H9 (cell line): Measurements from ENCODE around the gene ZNF526. TPM values are rescaled to one million over a fixed set of nuclear protein-coding genes. Genes with fewer than 3 reads are reported as not detected.

Experiments
- DNase-seq: peaks from one replicate; pipeline ENCODE4 v3.0.0-alpha.2; 2017
- H2AFZ ChIP-seq: one replicate; pipeline ENCODE4 v1.6.1; 2013; ENCODE audit warnings: mild to moderate bottlenecking, low read length, control low read depth, moderate library complexity
- H2AK5ac ChIP-seq: 2 replicates; pipeline ENCODE4 v1.6.1; 2013; ENCODE audit warnings: low read length, control low read depth, mixed read lengths; ENCODE audit not compliant: insufficient read length
- H2BK120ac ChIP-seq: one replicate; pipeline ENCODE4 v1.6.1; 2013; ENCODE audit warnings: low read depth, mild to moderate bottlenecking, low read length, control low read depth, inconsistent platforms; ENCODE audit not compliant: poor library complexity, severe bottlenecking
- H2BK12ac ChIP-seq: 2 replicates; pipeline ENCODE4 v1.6.1; 2013; ENCODE audit warnings: low read length, control low read depth, mixed read lengths, low read depth; ENCODE audit not compliant: insufficient read length
- H2BK15ac ChIP-seq: 2 replicates; pipeline ENCODE4 v1.6.1; 2013; ENCODE audit warnings: low read depth, low read length, control low read depth
- H2BK20ac ChIP-seq: one replicate; pipeline ENCODE4 v1.6.1; 2013; ENCODE audit warnings: low read depth, mild to moderate bottlenecking, low read length, control low read depth, inconsistent platforms; ENCODE audit not compliant: poor library complexity, severe bottlenecking
- H2BK5ac ChIP-seq: 2 replicates; pipeline ENCODE4 v1.6.1; 2013; ENCODE audit warnings: low read length, control low read depth, mixed read lengths; ENCODE audit not compliant: insufficient read length
- H3K14ac ChIP-seq: 2 replicates; pipeline ENCODE4 v1.6.1; 2013; ENCODE audit warnings: low read length, control low read depth; ENCODE audit not compliant: insufficient read depth
- H3K18ac ChIP-seq: 2 replicates; pipeline ENCODE4 v1.6.1; 2013; ENCODE audit warnings: low read depth, mild to moderate bottlenecking, mixed read lengths, low read length, control low read depth; ENCODE audit not compliant: insufficient read length
- H3K23ac ChIP-seq: 2 replicates; pipeline ENCODE4 v1.6.1; 2013; ENCODE audit warnings: low read length, control low read depth, mixed read lengths, low read depth; ENCODE audit not compliant: insufficient read length
- H3K23me2 ChIP-seq: 2 replicates; pipeline ENCODE4 v1.6.1; 2013; ENCODE audit warnings: low read depth, mild to moderate bottlenecking, mixed read lengths, low read length, control low read depth; ENCODE audit not compliant: insufficient read length, poor library complexity, severe bottlenecking
- H3K27ac ChIP-seq: 2 replicates; pipeline ENCODE4 v1.5.1; 2013; ENCODE audit warnings: low read length, control low read depth, mixed read lengths, low read depth; ENCODE audit not compliant: insufficient read length
- H3K27me3 ChIP-seq: 2 replicates; pipeline ENCODE4 v1.6.1; 2013; ENCODE audit warnings: low read length, control low read depth, inconsistent platforms; ENCODE audit not compliant: insufficient read depth
- H3K4ac ChIP-seq: 2 replicates; pipeline ENCODE4 v1.6.1; 2013; ENCODE audit warnings: low read depth, mild to moderate bottlenecking, control low read depth, inconsistent platforms, low read length, moderate library complexity
- H3K4me1 ChIP-seq: 2 replicates; pipeline ENCODE4 v1.6.1; 2013; ENCODE audit warnings: low read length, control low read depth, inconsistent platforms; ENCODE audit not compliant: insufficient read depth
- H3K4me2 ChIP-seq: 2 replicates; pipeline ENCODE4 v1.6.1; 2013; ENCODE audit warnings: low read length, control low read depth, mixed read lengths; ENCODE audit not compliant: insufficient read length, insufficient read depth
- H3K56ac ChIP-seq: 2 replicates; pipeline ENCODE4 v1.6.1; 2013; ENCODE audit warnings: low read depth, mild to moderate bottlenecking, mixed read lengths, low read length, control low read depth; ENCODE audit not compliant: insufficient read length
- H3K79me1 ChIP-seq: 2 replicates; pipeline ENCODE4 v1.6.1; 2013; ENCODE audit warnings: low read depth, mild to moderate bottlenecking, moderate library complexity, low read length, control low read depth, inconsistent platforms; ENCODE audit not compliant: insufficient read depth, poor library complexity, severe bottlenecking
- H3K79me2 ChIP-seq: 2 replicates; pipeline ENCODE4 v1.6.1; 2013; ENCODE audit warnings: low read length, control low read depth, inconsistent platforms; ENCODE audit not compliant: insufficient read depth
- H3K9ac ChIP-seq: 2 replicates; pipeline ENCODE4 v1.6.1; 2013; ENCODE audit warnings: low read length, control low read depth, mixed read lengths; ENCODE audit not compliant: insufficient read length; ENCODE audit errors: extremely low read depth
- H3K9me3 ChIP-seq: one replicate; pipeline ENCODE4 v1.6.1; 2013; ENCODE audit warnings: low read depth, low read length, inconsistent platforms; ENCODE audit not compliant: control insufficient read depth
- H3T11ph ChIP-seq: one replicate; pipeline ENCODE4 v1.6.1; 2013; ENCODE audit warnings: mild to moderate bottlenecking, low read length, control low read depth, inconsistent platforms
- H4K20me1 ChIP-seq: one replicate; pipeline ENCODE4 v1.6.1; 2013; ENCODE audit not compliant: control insufficient read depth, insufficient read length, insufficient read depth
- H4K5ac ChIP-seq: 2 replicates; pipeline ENCODE4 v1.6.1; 2013; ENCODE audit warnings: low read depth, mild to moderate bottlenecking, mixed read lengths, low read length, control low read depth; ENCODE audit not compliant: insufficient read length
- H4K8ac ChIP-seq: replicated peaks from 2 replicates; pipeline ENCODE4 v1.6.1; 2013; ENCODE audit warnings: low read length, control low read depth, mixed read lengths, low read depth; ENCODE audit not compliant: insufficient read length
- H4K91ac ChIP-seq: 2 replicates; pipeline ENCODE4 v1.6.1; 2013; ENCODE audit warnings: low read depth, mild to moderate bottlenecking, moderate library complexity, mixed read lengths, low read length, control low read depth; ENCODE audit not compliant: insufficient read length
- H3K27ac Mint-ChIP-seq, 3 experiments: 2 replicates in 2 of 3; 3 replicates in 1 of 3; pipeline ENCODE4 v1.8.0; 2020 to 2021; ENCODE audit warnings: mixed read lengths in 3 of 3, mild to moderate bottlenecking in 1 of 3, moderate library complexity in 1 of 3
- H3K27me3 Mint-ChIP-seq: 2 replicates; pipeline ENCODE4 v1.8.0; 2021; ENCODE audit warnings: low read depth, mild to moderate bottlenecking, moderate library complexity, mixed read lengths
- H3K36me3 Mint-ChIP-seq, 3 experiments: 2 replicates in 2 of 3; 3 replicates in 1 of 3; pipeline ENCODE4 v1.8.0; 2020 to 2021; ENCODE audit warnings: low read depth in 3 of 3, mixed read lengths in 3 of 3; ENCODE audit not compliant: insufficient read depth in 1 of 3
- H3K4me1 Mint-ChIP-seq, 2 experiments: 2 replicates each; pipeline ENCODE4 v1.8.0; 2020; ENCODE audit warnings: mixed read lengths in 2 of 2
- H3K4me3 Mint-ChIP-seq, 2 experiments: 2 replicates in 1 of 2; 3 replicates in 1 of 2; pipeline ENCODE4 v1.8.0; 2020 to 2021; ENCODE audit warnings: mild to moderate bottlenecking in 2 of 2, mixed read lengths in 2 of 2, moderate library complexity in 1 of 2
- H3K9me3 Mint-ChIP-seq, 2 experiments: 2 replicates in 1 of 2; 3 replicates in 1 of 2; pipeline ENCODE4 v1.8.0; 2020; ENCODE audit warnings: mild to moderate bottlenecking in 2 of 2, mixed read lengths in 2 of 2, moderate library complexity in 1 of 2
- WGBS: extraction: QIAGEN DNeasy Blood & Tissue Kit; methylation state at CpG from one replicate; pipeline ENCODE4 v1.1.7; 2013; ENCODE audit warnings: missing lambda C conversion rate, low lambda C conversion rate, mixed read lengths; ENCODE audit not compliant: insufficient read length; ENCODE audit errors: extremely low coverage; 5-methylcytosine and 5-hydroxymethylcytosine counted together
- total RNA-seq: library from RNA; stranded (reverse); gene quantifications from 2 replicates; pipeline ENCODE4 v1.2.1, GENCODE V29; 2021
- TF ChIP-seq, protein P1 (sequence below): fragments of 200-600 bp; sonication (generic); conservative IDR thresholded peaks from 3 replicates; pipeline ENCODE4 v1.8.0; 2021; ENCODE audit warnings: antibody characterized with exemption, mild to moderate bottlenecking

The ZNF526 gene
- total RNA-seq, 1 experiment from 2014 or later = 20.5 TPM

DNA sequence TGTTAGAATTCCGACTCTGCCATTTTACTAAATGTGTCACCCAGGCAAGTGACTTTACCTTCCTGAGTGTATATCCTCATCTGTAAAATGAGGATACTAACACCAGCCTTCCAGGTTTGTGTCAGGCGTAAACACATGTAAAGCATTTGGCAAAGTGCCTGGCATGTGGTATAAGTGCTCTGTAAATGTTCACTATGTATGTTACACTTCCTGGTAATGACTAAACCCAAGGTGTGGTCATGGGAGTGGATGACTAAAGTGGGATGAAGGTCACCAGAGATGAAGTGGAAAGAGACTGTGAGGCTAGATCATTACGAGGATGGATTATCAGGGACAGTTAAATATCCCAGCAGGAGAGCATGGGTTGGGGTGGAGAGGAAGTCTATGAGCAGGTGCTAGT is 28.3 kb upstream of the ZNF526 start:
- no peak overlapping the region for H3K56ac ChIP-seq
- DNase-seq = no peak
- H2AK5ac ChIP-seq = no peak overlapping the region
- no peak overlapping the region for H3T11ph ChIP-seq
- H3K9ac ChIP-seq = no peak overlapping the region
- no peak overlapping the region for H4K8ac ChIP-seq
- Mint-ChIP-seq H3K4me1 (peaks cover 4 to 8% of the 10 kb centered on the region in 2 experiments; a peak in 3 of 4 replicates), H3K27me3 (peaks cover 35% of the 10 kb centered on the region), H3K27ac (no peak overlapping the region), H3K9me3 (peaks cover 6 to 8% of the 10 kb centered on the region in 2 experiments; a peak in 4 of 5 replicates), H3K4me3 (no peak overlapping the region), H3K36me3 (peaks cover 5 to 17% (median 15%) of the 10 kb centered on the region in 3 experiments; a peak in 6 of 7 replicates)
- no peak overlapping the region for H3K23ac ChIP-seq
- H2BK5ac ChIP-seq = no peak overlapping the region
- no peak overlapping the region for H3K4ac ChIP-seq
- H2BK20ac ChIP-seq = no peak overlapping the region
- H4K5ac ChIP-seq = no peak overlapping the region
- H3K18ac ChIP-seq = no peak overlapping the region
- H3K4me1 ChIP-seq = no peaks in the 10 kb centered on the region; the same call in 1 of the 2 replicates
- no peak overlapping the region for H2BK120ac ChIP-seq
- H3K4me2 ChIP-seq = no peak overlapping the region
- H2BK12ac ChIP-seq = no peak overlapping the region
- no peak overlapping the region for H2BK15ac ChIP-seq
- no peak overlapping the region for H4K91ac ChIP-seq
- no peak overlapping the region for H3K14ac ChIP-seq
- no peaks in the 10 kb centered on the region for H3K23me2 ChIP-seq
- no peak overlapping the region for H2AFZ ChIP-seq
- WGBS = no CpG with 5 or more reads among the region's 3 CpGs
- no peaks in the 10 kb centered on the region for H3K79me2 ChIP-seq
- H3K27ac ChIP-seq = no peak overlapping the region
- H3K9me3 ChIP-seq = no peaks in the 10 kb centered on the region
- TF ChIP-seq, protein P1, sequence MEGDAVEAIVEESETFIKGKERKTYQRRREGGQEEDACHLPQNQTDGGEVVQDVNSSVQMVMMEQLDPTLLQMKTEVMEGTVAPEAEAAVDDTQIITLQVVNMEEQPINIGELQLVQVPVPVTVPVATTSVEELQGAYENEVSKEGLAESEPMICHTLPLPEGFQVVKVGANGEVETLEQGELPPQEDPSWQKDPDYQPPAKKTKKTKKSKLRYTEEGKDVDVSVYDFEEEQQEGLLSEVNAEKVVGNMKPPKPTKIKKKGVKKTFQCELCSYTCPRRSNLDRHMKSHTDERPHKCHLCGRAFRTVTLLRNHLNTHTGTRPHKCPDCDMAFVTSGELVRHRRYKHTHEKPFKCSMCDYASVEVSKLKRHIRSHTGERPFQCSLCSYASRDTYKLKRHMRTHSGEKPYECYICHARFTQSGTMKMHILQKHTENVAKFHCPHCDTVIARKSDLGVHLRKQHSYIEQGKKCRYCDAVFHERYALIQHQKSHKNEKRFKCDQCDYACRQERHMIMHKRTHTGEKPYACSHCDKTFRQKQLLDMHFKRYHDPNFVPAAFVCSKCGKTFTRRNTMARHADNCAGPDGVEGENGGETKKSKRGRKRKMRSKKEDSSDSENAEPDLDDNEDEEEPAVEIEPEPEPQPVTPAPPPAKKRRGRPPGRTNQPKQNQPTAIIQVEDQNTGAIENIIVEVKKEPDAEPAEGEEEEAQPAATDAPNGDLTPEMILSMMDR = no peak
- no peaks in the 10 kb centered on the region for H3K79me1 ChIP-seq
- no peaks in the 10 kb centered on the region for H3K27me3 ChIP-seq
- no peaks in the 10 kb centered on the region for H4K20me1 ChIP-seq
